GM21447 (cell line): ENCODE results near the gene RASSF8.

ENCODE experiments used
- ATAC-seq: cut with Tn5 transposase; IDR thresholded peaks from one replicate; pipeline ENCODE4 v1.9.1; 2021; ENCODE audit not compliant: unreplicated experiment

The RASSF8 gene

DNA sequence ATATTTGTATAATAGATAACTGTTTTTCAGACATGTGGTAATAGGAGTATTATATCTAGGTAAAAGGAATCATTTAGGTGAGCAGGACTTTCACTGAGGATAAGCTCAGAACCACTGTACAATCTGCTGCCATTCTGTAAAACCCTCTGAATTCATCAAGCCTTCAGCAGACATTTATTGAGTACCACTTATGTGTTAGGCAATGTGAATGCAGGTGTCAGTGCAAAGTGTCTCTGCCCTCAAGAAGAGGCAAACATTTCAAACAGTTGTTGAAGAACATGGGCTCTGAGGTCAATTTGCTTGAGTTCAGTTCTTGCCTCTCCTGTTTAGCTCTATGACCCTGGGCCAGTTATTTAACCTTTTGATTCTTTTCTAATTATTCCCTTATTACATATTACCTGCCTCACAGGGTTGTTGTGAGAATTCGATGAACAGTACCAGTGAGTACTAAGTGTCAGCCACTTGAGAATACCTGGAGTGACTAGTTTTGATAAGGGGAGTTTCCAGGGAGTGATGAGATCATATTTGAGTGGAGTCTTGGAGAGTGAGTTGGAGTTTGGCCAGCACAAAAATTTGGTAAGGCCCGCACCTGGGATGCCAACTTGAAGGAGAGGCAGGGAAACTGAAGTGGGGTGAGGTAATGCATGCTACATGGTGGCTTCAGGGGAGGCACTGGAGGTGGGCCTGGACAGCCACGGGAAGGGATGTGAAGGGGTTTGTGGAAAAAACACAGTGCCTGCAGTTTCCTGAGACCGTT is 33.7 kb downstream of the RASSF8 start:
- ATAC-seq = no peak

DNA sequence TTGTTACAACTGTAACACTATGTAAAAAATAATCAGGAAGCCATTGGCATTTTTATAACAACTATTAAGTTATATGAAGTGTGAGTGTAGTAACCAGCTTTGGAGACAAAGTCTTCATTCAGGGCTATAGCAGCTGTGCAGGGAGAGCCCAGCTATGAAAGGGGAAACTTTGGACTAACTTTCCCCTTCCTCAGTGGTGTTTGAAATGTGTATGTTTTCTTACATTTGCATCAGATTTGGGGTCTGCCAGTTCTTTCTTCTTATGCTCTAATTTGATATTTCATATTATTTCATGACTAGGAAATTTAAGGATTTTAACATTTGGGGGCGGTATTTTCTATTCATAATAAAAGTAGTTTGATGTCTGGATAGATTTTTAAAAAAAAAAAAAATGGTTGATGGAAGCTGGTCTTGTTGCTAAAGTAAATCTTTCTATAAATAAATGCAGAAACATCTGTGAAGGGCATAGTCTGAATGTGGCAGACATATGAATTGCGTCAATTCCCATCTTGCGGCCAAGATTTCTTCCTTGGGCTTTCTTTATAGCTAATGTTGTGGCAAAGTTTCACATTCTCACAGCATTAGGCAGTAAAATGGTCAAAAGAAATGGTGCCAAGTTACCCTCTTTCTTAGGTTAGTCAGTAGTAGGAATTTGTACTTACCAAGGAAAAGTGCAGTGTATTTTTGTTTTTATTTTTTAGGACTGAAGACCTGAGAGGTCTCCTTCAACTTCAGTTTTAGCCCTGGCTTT is 35.6 kb downstream of the RASSF8 start:
- no peak for ATAC-seq

DNA sequence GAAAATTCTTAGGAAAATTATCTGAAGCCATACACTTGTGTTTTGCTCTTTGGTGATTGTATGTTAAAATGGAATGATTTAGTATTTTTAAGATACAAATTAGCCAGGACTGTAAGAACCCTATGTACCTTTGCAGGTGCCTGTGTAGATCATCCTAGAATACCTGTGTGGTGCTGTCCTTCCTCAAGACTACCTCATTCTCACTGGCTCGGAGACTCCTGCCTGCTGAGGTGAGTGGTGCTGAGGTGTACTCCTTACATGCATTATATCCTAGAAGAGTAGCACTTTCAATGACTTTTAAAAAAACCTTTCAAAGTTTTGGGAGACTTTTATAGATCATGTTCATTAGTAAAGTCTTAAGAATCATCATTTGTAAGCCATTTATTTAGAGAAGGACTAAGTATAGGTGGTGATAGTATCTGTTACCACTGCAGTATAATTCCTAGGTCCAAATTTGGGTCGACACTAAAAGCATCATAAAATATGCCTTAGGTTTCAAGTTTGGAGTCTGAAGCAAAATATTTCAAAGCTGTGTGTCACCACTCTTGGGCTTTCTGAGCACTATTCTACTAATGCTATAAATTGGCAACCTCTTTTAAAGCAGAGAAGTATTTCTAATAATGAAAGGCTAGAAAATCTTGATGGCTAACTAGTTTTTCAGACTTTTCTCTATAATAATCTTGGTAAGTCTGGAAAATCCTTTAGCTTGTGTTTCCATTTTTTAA is 36.6 kb downstream of the RASSF8 start:
- no peak for ATAC-seq

GRCh38 chr12:25995906-25996305 is 37.4 kb downstream of the RASSF8 start:
- no peak for ATAC-seq

- ATAC-seq = no peak
Observed at GRCh38 chr12:25996677-25997076, 38.2 kb downstream of the RASSF8 start.

GRCh38 chr12:25997201-25997963 is 38.9 kb downstream of the RASSF8 start:
- no peak for ATAC-seq

- no peak for ATAC-seq
Observed at GRCh38 chr12:26000898-26001297, 42.4 kb downstream of the RASSF8 start.

GRCh38 chr12:26001530-26001929 is 43.0 kb downstream of the RASSF8 start:
- no peak for ATAC-seq

DNA sequence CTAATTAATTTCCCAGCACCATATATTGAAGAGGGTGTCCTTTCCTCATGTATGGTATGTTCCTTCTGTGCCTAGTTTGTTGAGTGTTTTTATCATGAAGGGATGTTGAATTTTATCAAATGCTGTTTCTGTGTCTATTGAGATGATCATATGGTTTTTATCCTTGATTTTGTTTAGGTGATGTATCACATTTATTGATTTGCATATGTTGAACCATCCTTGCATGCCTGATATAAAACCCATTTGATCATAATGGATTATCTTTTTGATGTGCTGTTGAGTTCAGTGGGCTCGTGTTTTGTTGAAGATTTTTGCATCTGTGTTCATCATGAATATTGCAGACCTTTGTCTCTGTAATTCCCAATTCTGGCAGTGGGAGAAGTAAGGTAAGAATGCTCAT is 44.6 kb downstream of the RASSF8 start:
- ATAC-seq = no peak

DNA sequence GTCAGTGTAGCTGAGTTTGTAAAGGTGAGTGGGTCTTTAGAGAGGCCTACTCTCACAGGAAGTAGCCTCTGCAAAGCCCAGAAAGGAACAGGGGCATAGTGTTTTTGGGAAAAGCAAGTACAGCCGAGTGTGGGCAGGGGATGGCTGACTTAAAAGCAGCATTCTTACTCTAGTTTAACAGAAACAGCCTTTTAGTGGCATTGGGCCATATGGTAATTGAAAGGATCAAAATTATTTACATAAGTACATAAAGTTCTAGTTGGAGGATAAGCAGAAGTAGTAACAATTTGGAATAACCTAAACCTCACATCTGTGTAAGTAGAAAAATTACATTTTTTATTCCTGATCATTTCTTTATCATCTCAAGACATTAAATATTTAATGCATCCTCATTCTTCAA is 49.1 kb downstream of the RASSF8 start:
- no peak for ATAC-seq

DNA sequence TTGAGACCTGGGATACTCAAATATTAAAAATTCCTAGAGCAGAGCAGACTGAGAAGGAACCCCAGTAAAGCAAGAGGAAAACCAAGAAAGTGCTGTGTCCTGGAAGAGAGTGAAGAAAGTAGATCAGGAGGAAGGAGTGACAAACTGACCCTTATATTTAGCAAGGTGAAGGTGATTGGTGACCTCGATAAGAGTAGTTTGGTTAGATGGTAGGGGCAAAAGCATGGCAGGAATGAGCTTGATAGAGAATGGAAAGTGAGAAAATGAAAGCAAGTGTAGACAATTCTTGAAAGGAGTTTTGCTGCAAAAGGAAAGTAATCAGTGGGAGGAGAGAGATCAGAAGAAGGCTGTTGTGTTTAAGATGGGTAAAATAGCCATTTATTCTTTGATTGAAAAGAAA is 51.1 kb downstream of the RASSF8 start:
- no peak for ATAC-seq

- no peak for ATAC-seq
Observed at GRCh38 chr12:26010293-26010821, 51.9 kb downstream of the RASSF8 start.

DNA sequence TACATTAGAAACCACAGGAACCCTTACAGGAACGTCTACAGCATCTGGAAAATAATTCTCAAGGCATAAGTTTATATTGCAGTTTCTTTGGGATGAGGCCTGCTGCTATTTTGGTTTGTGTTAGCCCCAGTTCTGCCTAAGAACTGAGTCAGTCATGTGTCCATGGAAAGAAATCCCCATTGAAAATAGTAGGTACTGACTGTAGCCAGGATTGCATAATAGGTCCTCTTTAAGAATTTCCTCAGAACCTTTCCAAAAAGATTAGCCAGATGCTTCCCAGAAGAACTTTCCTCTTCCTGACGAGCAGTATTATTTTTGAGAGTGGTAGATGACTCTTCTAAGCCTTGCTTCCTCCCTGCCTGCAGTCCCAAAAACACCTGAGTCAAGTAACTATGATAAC is 52.6 kb downstream of the RASSF8 start:
- no peak for ATAC-seq

GRCh38 chr12:26014085-26014484 is 55.6 kb downstream of the RASSF8 start:
- no peak for ATAC-seq

GRCh38 chr12:26016516-26016915 is 58.0 kb downstream of the RASSF8 start:
- no peak for ATAC-seq

DNA sequence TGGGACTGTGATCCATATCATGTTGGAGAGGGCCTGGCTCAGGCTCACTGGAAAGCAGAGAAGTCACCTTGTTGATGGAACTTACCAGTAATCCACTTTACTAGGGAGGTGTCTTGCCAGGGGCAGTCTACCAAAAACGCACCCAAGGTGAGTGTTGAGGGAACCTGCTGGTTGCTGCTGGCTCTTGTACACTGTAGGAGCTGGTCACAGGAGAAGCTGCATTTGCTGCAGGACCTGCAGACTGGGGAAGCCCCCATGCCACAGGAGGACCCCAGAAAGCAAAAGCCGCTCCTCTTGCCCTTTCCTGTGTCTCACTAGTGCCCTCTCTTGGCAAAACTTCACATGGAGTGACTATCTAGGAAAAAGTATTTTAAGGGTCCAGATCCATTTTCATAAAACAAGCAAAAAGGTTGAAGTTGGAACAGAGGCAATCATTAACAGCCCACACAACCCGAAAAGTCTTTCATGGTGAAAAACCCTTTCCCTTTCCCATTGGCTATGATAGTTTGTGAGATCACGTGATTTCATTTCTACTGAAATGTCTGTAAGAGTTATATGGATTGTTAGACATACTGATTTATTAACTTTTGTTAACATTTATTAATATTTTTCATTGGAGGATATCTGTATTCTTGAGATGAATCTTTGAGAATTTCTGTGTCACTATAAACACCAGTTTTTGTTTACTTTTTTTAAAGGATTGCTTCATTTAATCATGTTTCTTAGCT is 59.2 kb downstream of the RASSF8 start:
- no peak for ATAC-seq

- no peak for ATAC-seq
Observed at GRCh38 chr12:26018926-26019325, 60.4 kb downstream of the RASSF8 start.

- ATAC-seq = no peak
Observed at GRCh38 chr12:26021534-26021933, 63.1 kb downstream of the RASSF8 start.

DNA sequence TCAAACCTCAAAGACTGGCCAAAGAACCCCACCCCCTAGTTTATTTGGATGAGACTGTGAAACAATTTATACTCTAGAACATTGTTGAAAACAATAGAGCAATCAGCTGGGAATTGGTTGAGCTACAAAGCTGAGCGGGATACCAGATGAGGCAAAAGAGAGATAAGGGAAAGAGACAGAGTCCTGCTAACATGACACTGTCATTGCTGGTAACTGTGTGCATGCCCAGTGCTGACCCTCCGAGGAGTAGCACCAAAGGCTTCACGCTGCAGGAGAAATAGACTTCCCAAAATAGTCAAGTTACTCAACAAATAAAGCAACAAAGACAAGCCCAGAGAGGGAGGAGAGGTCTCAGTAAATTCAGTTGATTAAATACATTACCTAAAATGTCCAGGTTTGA is 63.6 kb downstream of the RASSF8 start:
- no peak for ATAC-seq

DNA sequence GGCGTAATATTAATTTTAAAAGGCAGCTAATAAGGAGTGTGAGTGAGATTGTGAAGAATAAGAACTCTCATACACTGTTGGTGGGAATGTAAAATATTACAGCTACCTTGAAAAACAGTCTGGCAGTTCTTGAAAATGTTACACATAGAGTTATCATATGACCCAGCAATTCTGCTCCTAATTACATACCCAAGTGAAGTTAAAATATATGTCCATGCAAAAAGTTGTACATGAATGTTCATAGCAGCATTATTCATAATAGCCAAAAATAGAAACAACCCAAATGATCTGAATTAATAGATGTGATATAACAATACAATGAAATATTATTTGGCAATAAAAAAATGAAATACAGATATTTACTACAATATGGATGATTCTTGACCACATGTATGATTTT is 68.2 kb downstream of the RASSF8 start:
- no peak for ATAC-seq
